A673 (cell line): ENCODE data around the gene USP27X.

Experiments
- EZH2 ChIP-seq: fragments of 200-600 bp; sonication (generic); IDR thresholded peaks from 2 replicates; pipeline ENCODE4 v1.6.1; 2017; ENCODE audit warnings: borderline replicate concordance, low read depth, mild to moderate bottlenecking, mixed read lengths, antibody characterized with exemption, low read length; ENCODE audit not compliant: poor library complexity, severe bottlenecking
- TF ChIP-seq, protein P1 (sequence below): fragments of 300-800, 200-600 bp; sonication (generic); conservative IDR thresholded peaks from 2 replicates; pipeline ENCODE4 v1.5.1; 2017; ENCODE audit warnings: low read depth, mild to moderate bottlenecking, antibody characterized with exemption, low read length, moderate library complexity, mixed read lengths

DNA sequence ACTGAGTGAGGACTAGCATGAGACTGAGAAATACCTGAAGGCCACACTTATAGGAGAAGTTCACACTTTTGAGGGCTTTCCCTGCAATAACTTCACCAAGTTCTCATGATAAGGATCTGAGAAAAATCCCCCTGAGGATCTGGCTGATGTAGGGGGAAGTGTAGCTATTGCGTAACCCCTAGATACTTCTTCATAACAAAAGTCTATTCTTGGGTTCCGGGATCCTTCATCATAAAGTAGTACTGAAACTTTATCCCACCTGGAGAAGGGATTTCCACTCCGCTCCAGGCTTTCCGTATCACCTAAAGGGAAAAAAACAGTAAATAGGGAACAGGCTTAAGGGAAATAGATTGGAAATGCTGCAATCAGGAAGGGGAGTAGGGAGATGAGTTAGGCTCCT lies 13.3 kb downstream of the USP27X start:
- TF ChIP-seq, protein P1, sequence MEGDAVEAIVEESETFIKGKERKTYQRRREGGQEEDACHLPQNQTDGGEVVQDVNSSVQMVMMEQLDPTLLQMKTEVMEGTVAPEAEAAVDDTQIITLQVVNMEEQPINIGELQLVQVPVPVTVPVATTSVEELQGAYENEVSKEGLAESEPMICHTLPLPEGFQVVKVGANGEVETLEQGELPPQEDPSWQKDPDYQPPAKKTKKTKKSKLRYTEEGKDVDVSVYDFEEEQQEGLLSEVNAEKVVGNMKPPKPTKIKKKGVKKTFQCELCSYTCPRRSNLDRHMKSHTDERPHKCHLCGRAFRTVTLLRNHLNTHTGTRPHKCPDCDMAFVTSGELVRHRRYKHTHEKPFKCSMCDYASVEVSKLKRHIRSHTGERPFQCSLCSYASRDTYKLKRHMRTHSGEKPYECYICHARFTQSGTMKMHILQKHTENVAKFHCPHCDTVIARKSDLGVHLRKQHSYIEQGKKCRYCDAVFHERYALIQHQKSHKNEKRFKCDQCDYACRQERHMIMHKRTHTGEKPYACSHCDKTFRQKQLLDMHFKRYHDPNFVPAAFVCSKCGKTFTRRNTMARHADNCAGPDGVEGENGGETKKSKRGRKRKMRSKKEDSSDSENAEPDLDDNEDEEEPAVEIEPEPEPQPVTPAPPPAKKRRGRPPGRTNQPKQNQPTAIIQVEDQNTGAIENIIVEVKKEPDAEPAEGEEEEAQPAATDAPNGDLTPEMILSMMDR: no peak
- no peak for TF ChIP-seq EZH2
